HCT116 (cell line): ENCODE measurements around the gene ZNFX1. TPM values are rescaled to one million over a fixed set of nuclear protein-coding genes. Genes with fewer than 3 reads are reported as not detected.

Source experiments
- ATAC-seq: fragments of 200-7000 bp; cut with Tn5 transposase; 2 replicates; pipeline ENCODE4 v1.9.1; 2020; ENCODE audit warnings: mild to moderate bottlenecking, moderate library complexity
- BruUV-seq: library from RNA; stranded (reverse); fragments of 400-500 nt; replicated peaks from 2 replicates; lab custom pipeline; 2021; lab: Mats Ljungman, UMichigan
- CTCF ChIA-PET: fragments of 300-600 bp; sonication (Branson Sonifier 250); formaldehyde crosslinking; loops from one replicate; lab custom pipeline; 2021; ENCODE audit warnings: antibody characterized with exemption; lab: Charles Lee
- POLR2A ChIA-PET: fragments of 300-600, 350-600 bp; sonication (Branson Sonifier 250); formaldehyde crosslinking; loops from one replicate; lab custom pipeline; 2021; ENCODE audit warnings: antibody characterized with exemption; lab: Charles Lee
- RAD21 ChIA-PET, 2 experiments: fragments of 300-600 bp; sonication (Branson Sonifier 250); formaldehyde crosslinking; loops; one replicate each; lab custom pipeline; 2023; ENCODE audit warnings: low total read pairs in 2 of 2; ENCODE audit not compliant: uncharacterized antibody in 2 of 2, unreplicated experiment in 2 of 2, low non-redundant PET in 1 of 2; lab: Charles Lee
- DNase-seq: peaks from one replicate; pipeline ENCODE4 v3.0.0-alpha.2; 2010; ENCODE audit warnings: low read depth, low spot score
- H2AFZ ChIP-seq: fragments of 200-600 bp; shearing (Covaris generic), sonication (generic); 2 replicates; pipeline ENCODE4 v1.6.1; 2017; ENCODE audit warnings: low read depth, mixed run types, mixed read lengths, antibody characterized with exemption, low read length; ENCODE audit not compliant: poor library complexity, severe bottlenecking
- H3K27ac ChIP-seq: 2 replicates; pipeline ENCODE4 v1.5.1; 2012; ENCODE audit warnings: low read depth, low read length
- H3K27me3 ChIP-seq: fragments of 200-600 bp; sonication (generic); 2 replicates; pipeline ENCODE4 v1.6.1; 2016; ENCODE audit warnings: mixed run types, low read length, mixed read lengths; ENCODE audit not compliant: insufficient read depth
- H3K36me3 ChIP-seq, 2 experiments: fragments of 200-500 bp in 1 of 2; fragments of 200-600 bp in 1 of 2; sonication (Bioruptor generic) in 1 of 2; sonication (generic) in 1 of 2; 2 replicates each; pipeline versions ENCODE4 v1.5.1 to v1.6.1; 2014 to 2016; ENCODE audit warnings: low read length in 2 of 2, inconsistent platforms in 1 of 2, mixed read lengths in 1 of 2, mixed run types in 1 of 2; ENCODE audit not compliant: insufficient read depth in 2 of 2, control insufficient read depth in 1 of 2
- H3K4me1 ChIP-seq, 2 experiments: fragments of 200-600 bp in 1 of 2; sonication (generic) in 1 of 2; 2 replicates each; pipeline versions ENCODE4 v1.5.1 to v1.6.1; 2012 to 2017; ENCODE audit warnings: low read length in 2 of 2, inconsistent platforms in 1 of 2, mild to moderate bottlenecking in 1 of 2, mixed read lengths in 1 of 2, mixed run types in 1 of 2, moderate library complexity in 1 of 2; ENCODE audit not compliant: insufficient read depth in 2 of 2, control insufficient read depth in 1 of 2
- H3K4me2 ChIP-seq: fragments of 200-600 bp; sonication (generic); 2 replicates; pipeline ENCODE4 v1.6.1; 2017; ENCODE audit warnings: mixed run types, low read length, mixed read lengths
- H3K4me3 ChIP-seq, 2 experiments: fragments of 200-600 bp in 1 of 2; sonication (generic) in 1 of 2; replicated peaks in 1 of 2; 2 replicates each; pipeline ENCODE4 v1.5.1; 2011 to 2016; ENCODE audit warnings: low read length in 2 of 2, control low read depth in 1 of 2, low read depth in 1 of 2, mild to moderate bottlenecking in 1 of 2, mixed read lengths in 1 of 2, mixed run types in 1 of 2
- H3K79me2 ChIP-seq: fragments of 200-600 bp; sonication (generic); 2 replicates; pipeline ENCODE4 v1.6.1; 2017; ENCODE audit warnings: mild to moderate bottlenecking, mixed run types, low read length, moderate library complexity, mixed read lengths; ENCODE audit not compliant: insufficient read depth
- H3K9ac ChIP-seq: fragments of 200-600 bp; sonication (generic); 2 replicates; pipeline ENCODE4 v1.6.1; 2016; ENCODE audit warnings: low read length, mixed read lengths
- H3K9me2 ChIP-seq: fragments of 200-600 bp; sonication (generic), shearing (Covaris generic); 2 replicates; pipeline ENCODE4 v1.6.1; 2017; ENCODE audit warnings: mixed run types, mild to moderate bottlenecking, moderate library complexity; ENCODE audit not compliant: insufficient read depth
- H3K9me3 ChIP-seq, 2 experiments: fragments of 200-500 bp in 1 of 2; fragments of 200-600 bp in 1 of 2; sonication (Bioruptor generic) in 1 of 2; sonication (generic) in 1 of 2; 2 replicates each; pipeline ENCODE4 v1.6.1; 2014 to 2017; ENCODE audit warnings: low read length in 2 of 2, mixed read lengths in 2 of 2, inconsistent platforms in 1 of 2, low read depth in 1 of 2, mild to moderate bottlenecking in 1 of 2, mixed run types in 1 of 2, moderate library complexity in 1 of 2; ENCODE audit not compliant: control insufficient read depth in 1 of 2, insufficient read depth in 1 of 2
- H4K20me1 ChIP-seq: fragments of 200-600 bp; sonication (generic), shearing (Covaris generic); 2 replicates; pipeline ENCODE4 v1.6.1; 2017; ENCODE audit warnings: mixed run types, mild to moderate bottlenecking, moderate library complexity; ENCODE audit not compliant: insufficient read depth
- EZH2 ChIP-seq: fragments of 200-600 bp; sonication (generic); IDR thresholded peaks from 2 replicates; pipeline ENCODE4 v1.6.1; 2017; ENCODE audit warnings: antibody characterized with exemption, mixed run types
- EZH2phosphoT487 ChIP-seq: fragments of 200-600 bp; IDR thresholded peaks from 2 replicates; pipeline ENCODE4 v1.6.1; 2018; ENCODE audit warnings: antibody characterized with exemption, borderline replicate concordance
- FOSL1 ChIP-seq: IDR thresholded peaks from 2 replicates; pipeline ENCODE4 v1.6.1; 2012; ENCODE audit warnings: low read depth
- JUND ChIP-seq: IDR thresholded peaks from 2 replicates; pipeline ENCODE4 v1.6.1; 2012
- POLR2A ChIP-seq: IDR thresholded peaks from 2 replicates; pipeline ENCODE4 v1.7.0; 2011; ENCODE audit warnings: borderline replicate concordance; ENCODE audit not compliant: insufficient read depth, insufficient read length; ENCODE audit errors: extremely low read depth
- POLR2AphosphoS5 ChIP-seq: IDR thresholded peaks from 2 replicates; pipeline ENCODE4 v1.6.1; 2011; ENCODE audit warnings: mild to moderate bottlenecking, low read depth, low read length, moderate library complexity
- RAD21 ChIP-seq: IDR thresholded peaks from 2 replicates; pipeline ENCODE4 v1.6.1; 2012; ENCODE audit warnings: low read depth, mild to moderate bottlenecking
- ZFX ChIP-seq: fragments of 450-650 bp; IDR thresholded peaks from 2 replicates; pipeline ENCODE4 v1.6.1; 2017
- ZNF274 ChIP-seq: fragments of 200-500 bp; sonication (Bioruptor generic); IDR thresholded peaks from 2 replicates; pipeline ENCODE4 v1.6.1; 2014; ENCODE audit warnings: mild to moderate bottlenecking, low read depth, low read length, inconsistent platforms
- intact Hi-C: fragments of 100-400 bp; cut with micrococcal nuclease; formaldehyde crosslinking; loops from 2 replicates; pipeline ENCODE4 v1.10.0; 2022
- total RNA-seq: library from RNA; stranded (reverse); gene quantifications from one replicate; pipeline ENCODE4 v1.2.1, GENCODE V29; 2021; ENCODE audit not compliant: unreplicated experiment
- TF ChIP-seq, protein P1 (sequence below): IDR thresholded peaks from 2 replicates; pipeline ENCODE4 v1.6.1; 2012
- TF ChIP-seq, protein P2 (sequence below): IDR thresholded peaks from 2 replicates; pipeline ENCODE4 v1.6.1; 2011; ENCODE audit warnings: mild to moderate bottlenecking, low read length, moderate library complexity; ENCODE audit not compliant: insufficient replicate concordance; ENCODE audit errors: extremely low read depth
- TF ChIP-seq, protein P3 (sequence below): IDR thresholded peaks from 2 replicates; pipeline ENCODE4 v1.6.1; 2012

Gene ZNFX1
- total RNA-seq, 1 experiment from 2014 or later = 24.1 TPM

DNA sequence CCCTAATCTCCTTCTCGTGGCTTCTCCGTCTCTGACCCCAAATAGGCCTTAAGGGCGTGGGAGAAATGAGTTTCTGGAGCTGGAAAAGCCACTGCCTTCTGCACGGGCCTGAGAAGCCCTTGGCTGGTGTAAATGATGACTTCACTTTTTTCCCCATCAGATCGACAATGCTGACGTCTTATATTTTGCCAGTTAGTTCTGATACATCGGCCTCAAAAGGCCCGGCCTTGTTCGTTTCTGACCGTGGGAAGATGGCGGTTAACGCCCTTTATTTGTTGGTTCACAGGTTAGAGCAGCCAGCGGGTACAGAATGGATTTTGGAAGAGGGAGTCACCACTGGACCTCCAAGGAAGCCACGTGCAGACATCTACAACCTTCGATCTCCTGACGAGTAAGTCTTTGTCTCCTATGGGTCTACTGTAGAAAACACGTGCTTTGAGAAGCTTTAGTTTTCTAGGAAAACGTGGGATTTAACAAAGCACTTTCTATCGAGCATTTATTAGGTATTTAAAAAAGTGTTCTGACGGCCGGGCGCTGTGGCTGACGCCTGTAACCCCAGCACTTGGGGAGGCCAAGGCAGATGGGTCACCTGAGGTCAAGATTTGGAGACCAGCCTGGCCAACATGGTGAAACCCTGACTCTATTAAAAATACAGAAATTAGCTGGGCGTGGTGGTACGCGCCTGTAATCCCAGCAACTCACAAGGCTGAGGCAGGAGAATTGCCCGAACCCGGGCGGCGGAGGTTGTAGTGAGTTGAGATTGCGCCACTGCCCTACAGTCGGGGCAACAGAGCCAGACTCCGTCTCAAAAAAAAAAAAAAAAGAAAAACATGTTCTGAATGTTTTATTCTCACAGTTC, 1.2 kb upstream of the ZNFX1 start:
- peaks cover 30 to 61% of the 10 kb centered on the region in 2 experiments for H3K4me1 ChIP-seq
- H3K4me3 ChIP-seq = peak overlapping the region; percentile 79 to 91
- H3K9me2 ChIP-seq = no peaks in the 10 kb centered on the region
- H3K27ac ChIP-seq = peak overlapping the region; percentile 96
- H3K9ac ChIP-seq = peak overlapping the region; percentile 98
- no peak for DNase-seq
- peaks cover 45% of the 10 kb centered on the region; the same call in 1 of the 2 replicates for H4K20me1 ChIP-seq
- no peak overlapping the region for H2AFZ ChIP-seq
- intact Hi-C loops = no loop called here
- CTCF ChIA-PET = no interaction called here
- TSS peak; percentile 51 for BruUV-seq
- peak overlapping the region; percentile 92 for H3K4me2 ChIP-seq
- H3K79me2 ChIP-seq = peaks cover 90% of the 10 kb centered on the region
- POLR2A ChIA-PET = interaction anchor here (1.3 to 3.3 kb wide), 3 partner anchors 9 to 28 kb away, joined by 3 to 15 read pairs (median 3); no protein-coding TSS in a partner anchor
- ATAC-seq = no peak
- no peaks in the 10 kb centered on the region for H3K9me3 ChIP-seq
- no peaks in the 10 kb centered on the region for H3K27me3 ChIP-seq
- peaks cover 55 to 64% of the 10 kb centered on the region in 2 experiments for H3K36me3 ChIP-seq
- TF ChIP-seq, protein P1, sequence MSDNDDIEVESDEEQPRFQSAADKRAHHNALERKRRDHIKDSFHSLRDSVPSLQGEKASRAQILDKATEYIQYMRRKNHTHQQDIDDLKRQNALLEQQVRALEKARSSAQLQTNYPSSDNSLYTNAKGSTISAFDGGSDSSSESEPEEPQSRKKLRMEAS = peak; percentile 25; the same call in 1 of the 2 replicates
- peak; percentile 33 for TF ChIP-seq ZFX
- 0 out of 2 replicates have a peak, but pooled peaks have one; percentile 19 for TF ChIP-seq POLR2AphosphoS5
- no peak for TF ChIP-seq EZH2
- no peak for TF ChIP-seq POLR2A
- TF ChIP-seq JUND = no peak
- no peak for TF ChIP-seq FOSL1
- no peak for TF ChIP-seq ZNF274
- TF ChIP-seq, protein P2, sequence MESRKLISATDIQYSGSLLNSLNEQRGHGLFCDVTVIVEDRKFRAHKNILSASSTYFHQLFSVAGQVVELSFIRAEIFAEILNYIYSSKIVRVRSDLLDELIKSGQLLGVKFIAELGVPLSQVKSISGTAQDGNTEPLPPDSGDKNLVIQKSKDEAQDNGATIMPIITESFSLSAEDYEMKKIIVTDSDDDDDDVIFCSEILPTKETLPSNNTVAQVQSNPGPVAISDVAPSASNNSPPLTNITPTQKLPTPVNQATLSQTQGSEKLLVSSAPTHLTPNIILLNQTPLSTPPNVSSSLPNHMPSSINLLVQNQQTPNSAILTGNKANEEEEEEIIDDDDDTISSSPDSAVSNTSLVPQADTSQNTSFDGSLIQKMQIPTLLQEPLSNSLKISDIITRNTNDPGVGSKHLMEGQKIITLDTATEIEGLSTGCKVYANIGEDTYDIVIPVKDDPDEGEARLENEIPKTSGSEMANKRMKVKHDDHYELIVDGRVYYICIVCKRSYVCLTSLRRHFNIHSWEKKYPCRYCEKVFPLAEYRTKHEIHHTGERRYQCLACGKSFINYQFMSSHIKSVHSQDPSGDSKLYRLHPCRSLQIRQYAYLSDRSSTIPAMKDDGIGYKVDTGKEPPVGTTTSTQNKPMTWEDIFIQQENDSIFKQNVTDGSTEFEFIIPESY = no peak
- no peak for TF ChIP-seq RAD21
- no peak for TF ChIP-seq EZH2phosphoT487
- TF ChIP-seq, protein P3, sequence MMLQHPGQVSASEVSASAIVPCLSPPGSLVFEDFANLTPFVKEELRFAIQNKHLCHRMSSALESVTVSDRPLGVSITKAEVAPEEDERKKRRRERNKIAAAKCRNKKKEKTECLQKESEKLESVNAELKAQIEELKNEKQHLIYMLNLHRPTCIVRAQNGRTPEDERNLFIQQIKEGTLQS = no peak
- RAD21 ChIA-PET = no interaction called here
